SIG-M5 treated with dmso at 0.1 percent for 504 hours (cell line): ENCODE data around the gene SPANXN2.
"Not testable (repeated sequence)": the region's sequence is repeated elsewhere in the genome, so short reads cannot be mapped to it uniquely, and the experiment has no call there.

ENCODE experiments used
- DNase-seq: peaks from one replicate; lab custom pipeline; 2025; ENCODE audit not compliant: unreplicated experiment; lab: John Stamatoyannopoulos, UW

Gene SPANXN2

GRCh38 chrX:143720652-143721051 is at the start of gene SPANXN2:
SPANXN2 (minus strand) TSS chrX:143720752; CDS start chrX:143720668, 84 bp downstream.
- not testable (repeated sequence) for DNase-seq

- no peak for DNase-seq
These were observed 48.4 kb upstream of the SPANXN2 start for GRCh38 chrX:143768976-143769375.

- DNase-seq, result not testable (repeated sequence)
These were observed 47.2 kb upstream of the SPANXN2 start for GRCh38 chrX:143767789-143768188.

GRCh38 chrX:143757887-143758286 is 37.3 kb upstream of the SPANXN2 start:
- no peak for DNase-seq

- DNase-seq, result no peak
These were observed 36.8 kb upstream of the SPANXN2 start for GRCh38 chrX:143757375-143757774.

GRCh38 chrX:143754183-143754582 is 33.6 kb upstream of the SPANXN2 start:
- no peak for DNase-seq

- DNase-seq, result no peak
These were observed 13.3 kb upstream of the SPANXN2 start for GRCh38 chrX:143733866-143734265.

GRCh38 chrX:143726296-143726695 is 5.7 kb upstream of the SPANXN2 start:
- DNase-seq, result no peak

- DNase-seq, result no peak
These were observed 19.1 kb downstream of the SPANXN2 start for GRCh38 chrX:143701460-143701859.

GRCh38 chrX:143694885-143695284 is 25.7 kb downstream of the SPANXN2 start:
- no peak for DNase-seq

GRCh38 chrX:143683486-143683885 is 37.1 kb downstream of the SPANXN2 start:
- DNase-seq, result no peak

GRCh38 chrX:143674926-143675325 is 45.6 kb downstream of the SPANXN2 start:
- no peak for DNase-seq

- peak; percentile 7 for DNase-seq
These were observed 51.2 kb downstream of the SPANXN2 start for GRCh38 chrX:143669395-143669794.

- no peak for DNase-seq
These were observed 56.2 kb downstream of the SPANXN2 start for GRCh38 chrX:143664302-143664701.

GRCh38 chrX:143663755-143664154 is 56.8 kb downstream of the SPANXN2 start:
- no peak for DNase-seq
